Calu3 (cell line): ENCODE results near the gene ROCK2. TPM values are rescaled to one million over a fixed set of nuclear protein-coding genes. Genes with fewer than 3 reads are reported as not detected.

Experiments
- BruUV-seq: library from RNA; stranded (reverse); fragments of 400-500 nt; replicated peaks from 2 replicates; lab custom pipeline; 2021; lab: Mats Ljungman, UMichigan
- CTCF ChIA-PET: fragments of 300-600 bp; sonication (Branson Sonifier 250); formaldehyde crosslinking; loops from one replicate; lab custom pipeline; 2022; ENCODE audit warnings: antibody characterized with exemption; lab: Charles Lee
- DNase-seq: peaks from one replicate; pipeline ENCODE4 v3.0.0; 2022
- H3K27ac Mint-ChIP-seq: one replicate; pipeline ENCODE4 v1.8.0; 2022; ENCODE audit warnings: mixed read lengths; ENCODE audit not compliant: unreplicated experiment
- H3K27me3 Mint-ChIP-seq: one replicate; pipeline ENCODE4 v1.8.0; 2022; ENCODE audit warnings: mixed read lengths; ENCODE audit not compliant: unreplicated experiment
- H3K36me3 Mint-ChIP-seq: one replicate; pipeline ENCODE4 v1.8.0; 2022; ENCODE audit warnings: mild to moderate bottlenecking, moderate library complexity, mixed read lengths; ENCODE audit not compliant: insufficient read depth, unreplicated experiment
- H3K4me1 Mint-ChIP-seq: one replicate; pipeline ENCODE4 v1.8.0; 2022; ENCODE audit warnings: mild to moderate bottlenecking, low read depth, mixed read lengths; ENCODE audit not compliant: unreplicated experiment
- H3K4me3 Mint-ChIP-seq: one replicate; pipeline ENCODE4 v1.8.0; 2022; ENCODE audit warnings: mild to moderate bottlenecking, low read depth, moderate library complexity, mixed read lengths; ENCODE audit not compliant: unreplicated experiment
- H3K9me3 Mint-ChIP-seq: one replicate; pipeline ENCODE4 v1.8.0; 2022; ENCODE audit warnings: low read depth, mixed read lengths; ENCODE audit not compliant: unreplicated experiment
- intact Hi-C: fragments of 100-400 bp; cut with micrococcal nuclease; formaldehyde crosslinking; loops from one replicate; pipeline ENCODE4 v1.10.0; 2022; ENCODE audit not compliant: unreplicated experiment
- total RNA-seq: library from RNA; stranded (reverse); gene quantifications from 2 replicates; pipeline ENCODE4 v1.2.3, GENCODE V29; 2022
- TF ChIP-seq, protein P1 (sequence below): fragments of 200-600 bp; IDR thresholded peaks from one replicate; pipeline ENCODE4 v1.8.0; 2022; ENCODE audit warnings: antibody characterized with exemption; ENCODE audit not compliant: unreplicated experiment

The ROCK2 gene
- total RNA-seq, 1 experiment from 2014 or later = 35.3 TPM

GRCh38 chr2:11146076-11146475, 198.4 kb downstream of the ROCK2 start:
- H3K27me3 Mint-ChIP-seq = peaks cover 42% of the 10 kb centered on the region
- CTCF ChIA-PET = interaction anchor here (0.6 to 1.3 kb wide), 2 partner anchors 7 to 13 kb away, joined by 3 to 6 read pairs; a partner anchor contains a TSS
- H3K4me1 Mint-ChIP-seq = no peaks in the 10 kb centered on the region
- TF ChIP-seq, protein P1, sequence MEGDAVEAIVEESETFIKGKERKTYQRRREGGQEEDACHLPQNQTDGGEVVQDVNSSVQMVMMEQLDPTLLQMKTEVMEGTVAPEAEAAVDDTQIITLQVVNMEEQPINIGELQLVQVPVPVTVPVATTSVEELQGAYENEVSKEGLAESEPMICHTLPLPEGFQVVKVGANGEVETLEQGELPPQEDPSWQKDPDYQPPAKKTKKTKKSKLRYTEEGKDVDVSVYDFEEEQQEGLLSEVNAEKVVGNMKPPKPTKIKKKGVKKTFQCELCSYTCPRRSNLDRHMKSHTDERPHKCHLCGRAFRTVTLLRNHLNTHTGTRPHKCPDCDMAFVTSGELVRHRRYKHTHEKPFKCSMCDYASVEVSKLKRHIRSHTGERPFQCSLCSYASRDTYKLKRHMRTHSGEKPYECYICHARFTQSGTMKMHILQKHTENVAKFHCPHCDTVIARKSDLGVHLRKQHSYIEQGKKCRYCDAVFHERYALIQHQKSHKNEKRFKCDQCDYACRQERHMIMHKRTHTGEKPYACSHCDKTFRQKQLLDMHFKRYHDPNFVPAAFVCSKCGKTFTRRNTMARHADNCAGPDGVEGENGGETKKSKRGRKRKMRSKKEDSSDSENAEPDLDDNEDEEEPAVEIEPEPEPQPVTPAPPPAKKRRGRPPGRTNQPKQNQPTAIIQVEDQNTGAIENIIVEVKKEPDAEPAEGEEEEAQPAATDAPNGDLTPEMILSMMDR = no peak
- no peak for DNase-seq
- no peak overlapping the region for H3K4me3 Mint-ChIP-seq
- no peaks in the 10 kb centered on the region for H3K36me3 Mint-ChIP-seq
- intact Hi-C loops = no loop called here
- BruUV-seq = no TSS peak
- H3K27ac Mint-ChIP-seq = no peak overlapping the region
- no peaks in the 10 kb centered on the region for H3K9me3 Mint-ChIP-seq

DNA sequence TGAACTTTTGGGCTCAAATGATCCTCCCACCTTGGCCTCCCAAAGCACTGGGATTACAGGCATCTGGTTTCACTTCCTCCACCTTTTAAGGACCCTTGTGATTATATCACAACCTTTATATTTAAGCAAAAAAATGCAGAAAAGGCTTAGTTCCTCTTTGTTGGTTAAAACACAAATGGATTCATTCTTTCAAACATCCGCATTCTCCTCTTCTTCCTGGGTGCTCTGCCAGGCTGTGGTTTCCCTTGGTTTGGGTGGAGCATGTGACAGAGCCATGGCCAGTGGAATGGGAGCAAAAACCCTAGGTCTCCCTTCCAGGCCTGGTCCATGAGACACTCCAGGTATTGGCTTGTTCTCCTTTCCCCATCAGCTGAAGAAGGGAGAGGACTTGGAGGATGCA, 199.1 kb downstream of the ROCK2 start:
- Mint-ChIP-seq H3K27ac (no peak overlapping the region), H3K27me3 (peaks cover 47% of the 10 kb centered on the region), H3K36me3 (no peaks in the 10 kb centered on the region), H3K9me3 (no peaks in the 10 kb centered on the region), H3K4me1 (no peaks in the 10 kb centered on the region), H3K4me3 (no peak overlapping the region)
- no TSS peak for BruUV-seq
- DNase-seq = peak; percentile 24
- intact Hi-C loops = no loop called here
- CTCF ChIA-PET = interaction anchor here (0.6 to 1.3 kb wide), 2 partner anchors 8 to 13 kb away, joined by 3 to 6 read pairs; a partner anchor contains a TSS
- TF ChIP-seq, protein P1 = no peak

GRCh38 chr2:11144738-11145079, 199.7 kb downstream of the ROCK2 start:
- Mint-ChIP-seq H3K4me1 (no peaks in the 10 kb centered on the region), H3K36me3 (no peaks in the 10 kb centered on the region), H3K27ac (no peak overlapping the region), H3K27me3 (peaks cover 47% of the 10 kb centered on the region), H3K9me3 (no peaks in the 10 kb centered on the region), H3K4me3 (no peak overlapping the region)
- CTCF ChIA-PET = interaction anchor here (0.7 to 1.3 kb wide), 2 partner anchors 12 to 70 kb away, joined by 3 to 6 read pairs; a partner anchor contains a TSS
- intact Hi-C loops = no loop called here
- BruUV-seq = no TSS peak
- DNase-seq = no peak
- TF ChIP-seq, protein P1 = no peak

DNA sequence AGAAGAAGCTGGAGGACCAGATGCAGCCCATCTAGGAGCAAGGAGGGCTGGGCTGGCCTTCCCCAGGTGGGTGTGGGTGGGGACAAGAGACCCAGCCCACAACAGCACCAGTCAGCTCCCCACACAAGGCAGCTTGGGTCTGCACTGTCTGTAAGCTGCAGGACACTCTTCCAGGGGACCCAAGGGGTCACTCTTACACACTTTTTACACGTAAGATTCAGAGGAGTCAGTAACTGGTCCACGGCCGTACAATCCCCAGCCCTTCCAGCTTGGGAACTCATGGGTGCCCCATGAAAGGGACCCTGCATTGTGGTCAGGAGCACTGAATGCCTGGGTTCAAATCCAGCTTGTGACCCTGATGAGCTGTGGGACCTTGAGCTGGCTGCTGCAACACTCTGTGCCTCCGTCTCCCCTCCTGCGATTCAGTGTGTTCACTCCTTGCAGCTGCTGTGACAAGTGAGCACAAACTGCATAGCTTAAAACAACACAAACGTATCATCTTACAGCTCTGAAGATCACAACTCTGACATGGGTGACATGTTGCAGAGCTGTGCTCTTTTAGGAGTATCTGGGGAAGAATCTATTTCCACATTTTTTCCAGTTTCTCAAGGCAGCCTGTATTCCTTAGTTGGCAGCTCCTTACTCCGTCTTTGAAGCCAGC, 200.2 kb downstream of the ROCK2 start:
- no peaks in the 10 kb centered on the region for H3K36me3 Mint-ChIP-seq
- H3K4me3 Mint-ChIP-seq = no peak overlapping the region
- TF ChIP-seq, protein P1 = no peak
- DNase-seq = no peak
- H3K9me3 Mint-ChIP-seq = no peaks in the 10 kb centered on the region
- CTCF ChIA-PET = interaction anchor here (0.7 kb wide), 2 partner anchors 69 to 212 kb away, joined by 3 read pairs; no protein-coding TSS in a partner anchor
- H3K27ac Mint-ChIP-seq = no peak overlapping the region
- intact Hi-C loops = no loop called here
- peaks cover 47% of the 10 kb centered on the region for H3K27me3 Mint-ChIP-seq
- BruUV-seq = no TSS peak
- H3K4me1 Mint-ChIP-seq = no peaks in the 10 kb centered on the region
